ENCODE measurements around the gene THSD7A.

DNA sequence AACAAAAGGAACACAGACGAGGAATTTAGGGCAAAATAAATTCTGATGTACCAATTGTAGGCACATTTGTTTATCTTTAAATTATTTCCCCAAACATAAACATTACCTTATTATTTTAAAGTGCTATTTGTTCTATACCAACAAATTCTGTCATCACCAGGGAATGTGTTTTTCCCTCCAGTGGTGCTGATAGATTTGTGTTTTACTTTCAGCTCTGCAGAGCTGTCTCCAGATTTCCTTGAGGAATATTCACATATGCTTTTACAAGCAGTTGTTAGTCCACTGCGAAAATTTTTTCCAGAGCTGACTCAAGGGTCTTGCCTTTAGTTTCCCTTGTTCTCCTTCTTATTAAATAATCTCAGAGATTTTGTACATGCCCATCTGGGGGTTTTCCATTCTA is 495.6 kb downstream of the THSD7A start:
- no peak for TF ChIP-seq POLR2AphosphoS5 (IDR thresholded peaks at IDR 0.05; ENCODE audit: low read depth, low read length)
- TF ChIP-seq, protein P1, sequence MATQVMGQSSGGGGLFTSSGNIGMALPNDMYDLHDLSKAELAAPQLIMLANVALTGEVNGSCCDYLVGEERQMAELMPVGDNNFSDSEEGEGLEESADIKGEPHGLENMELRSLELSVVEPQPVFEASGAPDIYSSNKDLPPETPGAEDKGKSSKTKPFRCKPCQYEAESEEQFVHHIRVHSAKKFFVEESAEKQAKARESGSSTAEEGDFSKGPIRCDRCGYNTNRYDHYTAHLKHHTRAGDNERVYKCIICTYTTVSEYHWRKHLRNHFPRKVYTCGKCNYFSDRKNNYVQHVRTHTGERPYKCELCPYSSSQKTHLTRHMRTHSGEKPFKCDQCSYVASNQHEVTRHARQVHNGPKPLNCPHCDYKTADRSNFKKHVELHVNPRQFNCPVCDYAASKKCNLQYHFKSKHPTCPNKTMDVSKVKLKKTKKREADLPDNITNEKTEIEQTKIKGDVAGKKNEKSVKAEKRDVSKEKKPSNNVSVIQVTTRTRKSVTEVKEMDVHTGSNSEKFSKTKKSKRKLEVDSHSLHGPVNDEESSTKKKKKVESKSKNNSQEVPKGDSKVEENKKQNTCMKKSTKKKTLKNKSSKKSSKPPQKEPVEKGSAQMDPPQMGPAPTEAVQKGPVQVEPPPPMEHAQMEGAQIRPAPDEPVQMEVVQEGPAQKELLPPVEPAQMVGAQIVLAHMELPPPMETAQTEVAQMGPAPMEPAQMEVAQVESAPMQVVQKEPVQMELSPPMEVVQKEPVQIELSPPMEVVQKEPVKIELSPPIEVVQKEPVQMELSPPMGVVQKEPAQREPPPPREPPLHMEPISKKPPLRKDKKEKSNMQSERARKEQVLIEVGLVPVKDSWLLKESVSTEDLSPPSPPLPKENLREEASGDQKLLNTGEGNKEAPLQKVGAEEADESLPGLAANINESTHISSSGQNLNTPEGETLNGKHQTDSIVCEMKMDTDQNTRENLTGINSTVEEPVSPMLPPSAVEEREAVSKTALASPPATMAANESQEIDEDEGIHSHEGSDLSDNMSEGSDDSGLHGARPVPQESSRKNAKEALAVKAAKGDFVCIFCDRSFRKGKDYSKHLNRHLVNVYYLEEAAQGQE (IDR thresholded peaks at IDR 0.05; ENCODE audit: insufficient read depth in 1 of 2, low read depth in 2 of 2, low read length in 2 of 2), result no peak
- no peak for TF ChIP-seq TAF1 (IDR thresholded peaks at IDR 0.05; ENCODE audit: borderline replicate concordance, insufficient read depth, low read length)
- TF ChIP-seq FOXP2 (optimal IDR thresholded peaks at IDR 0.05; ENCODE audit: borderline replicate concordance, extremely low read depth, extremely low read length, insufficient read depth), result no peak
- TF ChIP-seq SIN3A (IDR thresholded peaks at IDR 0.05; ENCODE audit: borderline replicate concordance, insufficient read depth, low read length), result no peak
